GM04503 (cell line): ENCODE measurements around the gene LRAT.
"Not testable (repeated sequence)": the region's sequence is repeated elsewhere in the genome, so short reads cannot be mapped to it uniquely, and the experiment has no call there.

Experiments
- DNase-seq: peaks from one replicate; pipeline ENCODE4 v3.0.0-alpha.2; 2012; ENCODE audit warnings: low read depth

The LRAT gene

GRCh38 chr4:154743683-154744340, at the start of gene LRAT:
Gene LRAT (plus strand): TSS chr4:154744000. CDS start chr4:154744327, 327 bp downstream.
- no peak for DNase-seq

DNA sequence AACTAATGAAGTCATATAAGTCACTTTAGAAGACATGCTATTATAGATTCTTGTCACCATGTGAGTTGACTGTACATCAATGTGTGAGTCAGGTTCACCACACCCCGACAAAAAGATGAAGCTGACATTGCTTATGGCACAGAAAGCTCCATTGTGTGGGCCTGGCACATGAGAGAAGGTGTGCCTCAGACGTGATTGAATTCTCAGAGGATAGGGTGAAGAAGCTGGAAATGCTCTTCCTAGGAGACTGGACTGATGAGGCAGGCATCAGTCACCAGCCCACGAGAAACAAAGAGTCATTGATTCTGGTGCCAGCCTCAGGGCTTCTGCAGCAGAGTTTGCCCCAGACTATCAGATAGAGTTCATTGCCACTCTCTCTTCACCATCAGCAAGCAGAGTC, 35.9 kb upstream of the LRAT start:
- DNase-seq = no peak

DNA sequence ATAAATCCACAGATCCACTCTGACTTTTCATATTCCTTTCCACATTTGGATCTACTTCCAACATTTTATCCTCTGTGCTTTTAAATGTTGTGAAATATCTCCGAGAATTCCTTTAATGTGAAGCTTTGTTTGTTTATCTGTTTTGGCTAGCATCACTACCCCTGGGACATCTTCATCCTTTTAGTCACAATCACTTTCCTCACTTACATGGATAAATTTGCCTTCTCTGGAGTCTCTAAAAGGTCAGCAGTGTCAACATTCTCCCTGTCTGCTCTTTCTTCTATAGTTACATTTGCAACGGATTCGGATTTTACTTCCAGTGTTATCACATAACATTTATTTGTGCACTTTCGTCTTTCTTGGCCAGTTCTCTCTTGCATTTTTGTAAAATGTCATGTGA, 34.2 kb upstream of the LRAT start:
- DNase-seq = no peak

GRCh38 chr4:154711522-154711921, 32.3 kb upstream of the LRAT start:
- no peak for DNase-seq

- no peak for DNase-seq
Measured at GRCh38 chr4:154714339-154715040, 29.3 kb upstream of the LRAT start.

- no peak for DNase-seq
Measured at GRCh38 chr4:154719087-154719486, 24.7 kb upstream of the LRAT start.

GRCh38 chr4:154720123-154720522, 23.7 kb upstream of the LRAT start:
- no peak for DNase-seq

GRCh38 chr4:154720618-154721267, 23.1 kb upstream of the LRAT start:
- DNase-seq = no peak

DNA sequence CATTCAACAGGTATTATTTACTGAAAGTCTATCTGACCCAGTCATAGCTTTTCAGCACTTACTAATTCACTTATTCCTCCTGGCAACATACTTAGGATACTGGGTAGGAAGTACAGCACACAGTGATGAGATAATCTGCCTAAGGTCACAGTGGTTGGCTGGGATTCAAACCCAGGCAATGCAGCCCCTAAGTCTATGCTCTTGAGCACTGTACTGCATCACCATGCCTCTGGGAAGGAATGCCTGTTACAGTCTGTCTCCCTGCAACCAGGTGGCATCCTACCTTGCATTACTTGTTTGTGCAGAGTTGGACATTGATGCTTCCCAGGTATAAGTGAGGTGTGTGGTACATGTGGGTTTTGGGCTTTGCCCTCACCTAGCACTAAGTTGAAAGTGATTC, 21.5 kb upstream of the LRAT start:
- no peak for DNase-seq

GRCh38 chr4:154723601-154724000, 20.2 kb upstream of the LRAT start:
- not testable (repeated sequence) for DNase-seq

GRCh38 chr4:154727540-154727939, 16.3 kb upstream of the LRAT start:
- DNase-seq = no peak

- no peak for DNase-seq
Measured at GRCh38 chr4:154731756-154732155, 12.0 kb upstream of the LRAT start.

- no peak for DNase-seq
Measured at GRCh38 chr4:154732669-154733068, 11.1 kb upstream of the LRAT start.

DNA sequence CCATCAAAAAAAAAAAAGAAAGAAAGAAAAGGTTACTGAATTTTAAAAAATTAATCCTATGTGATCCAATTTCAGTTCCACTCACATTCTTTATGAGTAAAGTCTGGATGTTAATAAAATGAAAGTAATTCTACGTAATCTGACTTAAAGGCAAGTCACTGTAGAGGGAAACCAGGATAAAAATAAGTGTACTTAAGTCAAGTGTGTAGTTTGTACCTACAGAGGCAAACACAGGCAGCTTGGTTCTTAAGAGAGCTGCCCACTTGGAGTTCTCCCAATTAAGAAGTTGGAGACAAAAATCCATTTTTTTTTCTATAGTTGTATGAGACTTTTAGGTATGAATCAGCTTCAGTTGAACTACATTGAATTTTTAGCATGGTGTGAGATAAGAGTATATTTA, 7.0 kb upstream of the LRAT start:
- DNase-seq = no peak

DNA sequence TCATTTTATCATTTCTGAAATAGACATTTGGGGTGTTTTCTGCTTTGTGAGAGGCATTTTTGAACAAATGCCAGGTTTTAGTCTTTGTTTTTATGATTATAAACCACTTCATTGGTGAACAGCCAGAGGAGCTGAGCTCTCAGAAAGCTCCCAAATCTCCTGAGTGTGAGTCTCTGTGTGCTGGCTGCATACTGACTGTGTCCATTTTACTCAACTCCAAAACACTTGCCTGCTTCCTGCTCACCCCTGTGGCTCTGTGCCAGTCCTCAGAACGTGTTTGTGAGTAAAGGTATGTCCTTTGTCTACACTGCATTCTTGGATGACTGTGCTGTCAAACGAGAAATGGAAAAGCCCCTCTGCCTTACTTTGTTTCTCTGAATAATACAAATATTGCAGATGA, 5.4 kb upstream of the LRAT start:
- DNase-seq = no peak

DNA sequence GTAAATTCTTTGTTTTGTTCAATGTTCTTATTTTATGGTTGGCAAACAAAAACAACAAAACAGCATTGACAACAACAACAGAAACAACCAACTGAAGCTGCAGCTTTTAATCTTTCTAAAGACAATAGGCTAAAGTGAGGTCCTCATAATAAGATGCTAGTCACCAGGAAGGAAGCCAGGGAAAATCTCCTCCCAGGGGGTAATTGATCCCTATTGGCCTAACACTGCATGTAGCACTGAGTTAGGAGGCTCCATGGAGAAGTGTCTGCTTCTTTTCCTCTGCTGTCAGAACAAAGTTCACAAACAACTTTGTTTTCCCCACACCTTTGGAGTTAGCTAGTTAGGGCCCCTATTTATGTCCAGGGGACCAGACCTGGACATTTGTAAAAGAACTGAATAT, 4.7 kb upstream of the LRAT start:
- no peak for DNase-seq

GRCh38 chr4:154740462-154740861, 3.3 kb upstream of the LRAT start:
- DNase-seq = no peak

- DNase-seq = no peak
Measured at GRCh38 chr4:154741131-154741665, 2.6 kb upstream of the LRAT start.

DNA sequence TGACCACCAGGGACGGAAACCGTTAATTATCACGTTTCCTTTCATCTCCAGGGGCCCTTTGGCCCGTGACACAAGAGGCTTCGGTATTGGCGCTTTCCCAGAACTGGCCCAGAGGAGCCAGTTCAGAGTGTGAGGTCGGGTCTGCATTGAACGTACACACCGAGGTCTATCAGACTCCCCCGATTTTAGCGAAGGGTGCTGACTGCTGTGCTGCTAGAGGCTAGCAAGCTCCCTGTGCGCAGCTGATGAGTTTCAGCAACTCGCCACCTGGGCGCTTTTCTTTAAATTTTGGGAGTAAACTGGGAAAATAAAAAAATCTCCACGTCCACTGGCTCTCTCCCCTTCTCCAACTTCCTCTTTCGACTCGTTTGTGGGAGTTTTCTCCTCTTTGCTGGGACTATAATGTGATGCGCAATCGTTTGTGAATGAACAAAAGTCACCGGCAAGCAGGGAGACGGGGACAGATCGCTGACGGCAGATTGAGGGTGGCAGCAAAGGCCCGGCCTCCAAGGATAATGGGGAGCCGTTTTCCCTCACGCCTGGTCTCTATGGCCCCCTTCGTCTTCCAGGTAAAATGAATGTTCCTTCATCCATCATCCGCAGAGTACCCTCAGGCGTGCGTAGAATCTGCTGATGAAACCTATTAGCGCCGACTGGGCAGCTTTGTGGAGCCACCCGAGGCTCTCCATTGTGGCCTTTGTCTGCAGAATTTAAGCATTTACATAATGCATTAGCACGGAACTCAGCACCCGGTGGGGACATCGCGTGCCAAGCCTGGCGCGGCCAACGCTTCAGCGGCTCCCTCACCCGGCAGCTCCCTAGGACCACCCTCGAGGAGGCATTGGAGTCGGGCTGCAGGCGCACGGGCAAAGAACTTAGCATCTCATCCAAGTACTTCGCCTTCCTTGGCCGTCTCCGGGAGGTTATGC, 1.6 kb upstream of the LRAT start:
- no peak for DNase-seq

DNA sequence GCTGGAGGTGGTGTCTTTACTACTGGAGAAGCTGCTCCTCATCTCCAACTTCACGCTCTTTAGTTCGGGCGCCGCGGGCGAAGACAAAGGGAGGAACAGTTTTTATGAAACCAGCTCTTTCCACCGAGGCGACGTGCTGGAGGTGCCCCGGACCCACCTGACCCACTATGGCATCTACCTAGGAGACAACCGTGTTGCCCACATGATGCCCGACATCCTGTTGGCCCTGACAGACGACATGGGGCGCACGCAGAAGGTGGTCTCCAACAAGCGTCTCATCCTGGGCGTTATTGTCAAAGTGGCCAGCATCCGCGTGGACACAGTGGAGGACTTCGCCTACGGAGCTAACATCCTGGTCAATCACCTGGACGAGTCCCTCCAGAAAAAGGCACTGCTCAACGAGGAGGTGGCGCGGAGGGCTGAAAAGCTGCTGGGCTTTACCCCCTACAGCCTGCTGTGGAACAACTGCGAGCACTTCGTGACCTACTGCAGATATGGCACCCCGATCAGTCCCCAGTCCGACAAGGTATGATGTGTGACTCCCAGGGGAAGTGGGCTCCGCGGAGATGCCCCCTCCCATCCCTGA, 634 bp downstream of the LRAT start:
- DNase-seq = no peak

DNA sequence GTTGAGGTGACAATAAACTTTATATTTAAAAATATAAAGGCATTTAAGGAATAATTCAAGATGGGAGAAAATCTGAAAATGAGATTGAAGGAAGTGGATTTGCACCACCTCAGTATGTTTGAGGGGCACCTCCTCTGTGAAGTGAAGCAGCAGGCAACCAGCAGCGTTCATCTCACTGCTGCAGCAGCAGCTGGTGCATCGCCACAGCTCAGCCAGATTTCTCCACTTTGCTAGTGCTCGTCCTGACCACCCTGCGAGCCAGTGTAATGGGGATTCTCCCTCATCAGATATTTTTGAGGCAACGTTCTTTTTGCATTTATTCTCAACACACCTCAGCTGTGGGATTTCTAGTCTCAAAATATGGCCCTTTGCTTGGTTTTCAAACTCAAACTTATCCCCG, 13.9 kb downstream of the LRAT start:
- DNase-seq = no peak

GRCh38 chr4:154760895-154761294, 17.1 kb downstream of the LRAT start:
- no peak for DNase-seq
